HCT116 (cell line): ENCODE data around the gene BRAT1. TPM values are rescaled to one million over a fixed set of nuclear protein-coding genes. Genes with fewer than 3 reads are reported as not detected.

Experiments
- ATAC-seq: fragments of 200-7000 bp; cut with Tn5 transposase; 2 replicates; pipeline ENCODE4 v1.9.1; 2020; ENCODE audit warnings: mild to moderate bottlenecking, moderate library complexity
- BruUV-seq: library from RNA; stranded (reverse); fragments of 400-500 nt; replicated peaks from 2 replicates; lab custom pipeline; 2021; lab: Mats Ljungman, UMichigan
- CTCF ChIA-PET: fragments of 300-600 bp; sonication (Branson Sonifier 250); formaldehyde crosslinking; loops from one replicate; lab custom pipeline; 2021; ENCODE audit warnings: antibody characterized with exemption; lab: Charles Lee
- POLR2A ChIA-PET: fragments of 300-600, 350-600 bp; sonication (Branson Sonifier 250); formaldehyde crosslinking; loops from one replicate; lab custom pipeline; 2021; ENCODE audit warnings: antibody characterized with exemption; lab: Charles Lee
- RAD21 ChIA-PET, 2 experiments: fragments of 300-600 bp; sonication (Branson Sonifier 250); formaldehyde crosslinking; loops; one replicate each; lab custom pipeline; 2023; ENCODE audit warnings: low total read pairs in 2 of 2; ENCODE audit not compliant: uncharacterized antibody in 2 of 2, unreplicated experiment in 2 of 2, low non-redundant PET in 1 of 2; lab: Charles Lee
- DNase-seq: peaks from one replicate; pipeline ENCODE4 v3.0.0-alpha.2; 2010; ENCODE audit warnings: low read depth, low spot score
- H2AFZ ChIP-seq: fragments of 200-600 bp; shearing (Covaris generic), sonication (generic); 2 replicates; pipeline ENCODE4 v1.6.1; 2017; ENCODE audit warnings: low read depth, mixed run types, mixed read lengths, antibody characterized with exemption, low read length; ENCODE audit not compliant: poor library complexity, severe bottlenecking
- H3K27ac ChIP-seq: 2 replicates; pipeline ENCODE4 v1.5.1; 2012; ENCODE audit warnings: low read depth, low read length
- H3K27me3 ChIP-seq: fragments of 200-600 bp; sonication (generic); 2 replicates; pipeline ENCODE4 v1.6.1; 2016; ENCODE audit warnings: mixed run types, low read length, mixed read lengths; ENCODE audit not compliant: insufficient read depth
- H3K36me3 ChIP-seq, 2 experiments: fragments of 200-500 bp in 1 of 2; fragments of 200-600 bp in 1 of 2; sonication (Bioruptor generic) in 1 of 2; sonication (generic) in 1 of 2; 2 replicates each; pipeline versions ENCODE4 v1.5.1 to v1.6.1; 2014 to 2016; ENCODE audit warnings: low read length in 2 of 2, inconsistent platforms in 1 of 2, mixed read lengths in 1 of 2, mixed run types in 1 of 2; ENCODE audit not compliant: insufficient read depth in 2 of 2, control insufficient read depth in 1 of 2
- H3K4me1 ChIP-seq, 2 experiments: fragments of 200-600 bp in 1 of 2; sonication (generic) in 1 of 2; 2 replicates each; pipeline versions ENCODE4 v1.5.1 to v1.6.1; 2012 to 2017; ENCODE audit warnings: low read length in 2 of 2, inconsistent platforms in 1 of 2, mild to moderate bottlenecking in 1 of 2, mixed read lengths in 1 of 2, mixed run types in 1 of 2, moderate library complexity in 1 of 2; ENCODE audit not compliant: insufficient read depth in 2 of 2, control insufficient read depth in 1 of 2
- H3K4me2 ChIP-seq: fragments of 200-600 bp; sonication (generic); 2 replicates; pipeline ENCODE4 v1.6.1; 2017; ENCODE audit warnings: mixed run types, low read length, mixed read lengths
- H3K4me3 ChIP-seq, 2 experiments: fragments of 200-600 bp in 1 of 2; sonication (generic) in 1 of 2; replicated peaks in 1 of 2; 2 replicates each; pipeline ENCODE4 v1.5.1; 2011 to 2016; ENCODE audit warnings: low read length in 2 of 2, control low read depth in 1 of 2, low read depth in 1 of 2, mild to moderate bottlenecking in 1 of 2, mixed read lengths in 1 of 2, mixed run types in 1 of 2
- H3K79me2 ChIP-seq: fragments of 200-600 bp; sonication (generic); 2 replicates; pipeline ENCODE4 v1.6.1; 2017; ENCODE audit warnings: mild to moderate bottlenecking, mixed run types, low read length, moderate library complexity, mixed read lengths; ENCODE audit not compliant: insufficient read depth
- H3K9ac ChIP-seq: fragments of 200-600 bp; sonication (generic); 2 replicates; pipeline ENCODE4 v1.6.1; 2016; ENCODE audit warnings: low read length, mixed read lengths
- H3K9me2 ChIP-seq: fragments of 200-600 bp; sonication (generic), shearing (Covaris generic); 2 replicates; pipeline ENCODE4 v1.6.1; 2017; ENCODE audit warnings: mixed run types, mild to moderate bottlenecking, moderate library complexity; ENCODE audit not compliant: insufficient read depth
- H3K9me3 ChIP-seq, 2 experiments: fragments of 200-500 bp in 1 of 2; fragments of 200-600 bp in 1 of 2; sonication (Bioruptor generic) in 1 of 2; sonication (generic) in 1 of 2; 2 replicates each; pipeline ENCODE4 v1.6.1; 2014 to 2017; ENCODE audit warnings: low read length in 2 of 2, mixed read lengths in 2 of 2, inconsistent platforms in 1 of 2, low read depth in 1 of 2, mild to moderate bottlenecking in 1 of 2, mixed run types in 1 of 2, moderate library complexity in 1 of 2; ENCODE audit not compliant: control insufficient read depth in 1 of 2, insufficient read depth in 1 of 2
- H4K20me1 ChIP-seq: fragments of 200-600 bp; sonication (generic), shearing (Covaris generic); 2 replicates; pipeline ENCODE4 v1.6.1; 2017; ENCODE audit warnings: mixed run types, mild to moderate bottlenecking, moderate library complexity; ENCODE audit not compliant: insufficient read depth
- POLR2AphosphoS5 ChIP-seq: IDR thresholded peaks from 2 replicates; pipeline ENCODE4 v1.6.1; 2011; ENCODE audit warnings: mild to moderate bottlenecking, low read depth, low read length, moderate library complexity
- TCF7L2 ChIP-seq: IDR thresholded peaks from 2 replicates; pipeline ENCODE4 v1.7.0; 2011; ENCODE audit warnings: borderline replicate concordance, inconsistent platforms; ENCODE audit not compliant: insufficient read depth, insufficient read length; ENCODE audit errors: extremely low read depth
- YY1 ChIP-seq: IDR thresholded peaks from 2 replicates; pipeline ENCODE4 v1.6.1; 2011; ENCODE audit warnings: low read length, low read depth, moderate library complexity, mild to moderate bottlenecking; ENCODE audit not compliant: insufficient replicate concordance; ENCODE audit errors: extremely low read depth
- intact Hi-C: fragments of 100-400 bp; cut with micrococcal nuclease; formaldehyde crosslinking; loops from 2 replicates; pipeline ENCODE4 v1.10.0; 2022
- total RNA-seq: library from RNA; stranded (reverse); gene quantifications from one replicate; pipeline ENCODE4 v1.2.1, GENCODE V29; 2021; ENCODE audit not compliant: unreplicated experiment
- TF ChIP-seq, protein P1 (sequence below): IDR thresholded peaks from 2 replicates; pipeline ENCODE4 v1.6.1; 2011; ENCODE audit warnings: mild to moderate bottlenecking, low read length, moderate library complexity; ENCODE audit not compliant: insufficient replicate concordance; ENCODE audit errors: extremely low read depth

BRAT1 gene
- total RNA-seq, 1 experiment from 2014 or later, result 47.6 TPM

DNA sequence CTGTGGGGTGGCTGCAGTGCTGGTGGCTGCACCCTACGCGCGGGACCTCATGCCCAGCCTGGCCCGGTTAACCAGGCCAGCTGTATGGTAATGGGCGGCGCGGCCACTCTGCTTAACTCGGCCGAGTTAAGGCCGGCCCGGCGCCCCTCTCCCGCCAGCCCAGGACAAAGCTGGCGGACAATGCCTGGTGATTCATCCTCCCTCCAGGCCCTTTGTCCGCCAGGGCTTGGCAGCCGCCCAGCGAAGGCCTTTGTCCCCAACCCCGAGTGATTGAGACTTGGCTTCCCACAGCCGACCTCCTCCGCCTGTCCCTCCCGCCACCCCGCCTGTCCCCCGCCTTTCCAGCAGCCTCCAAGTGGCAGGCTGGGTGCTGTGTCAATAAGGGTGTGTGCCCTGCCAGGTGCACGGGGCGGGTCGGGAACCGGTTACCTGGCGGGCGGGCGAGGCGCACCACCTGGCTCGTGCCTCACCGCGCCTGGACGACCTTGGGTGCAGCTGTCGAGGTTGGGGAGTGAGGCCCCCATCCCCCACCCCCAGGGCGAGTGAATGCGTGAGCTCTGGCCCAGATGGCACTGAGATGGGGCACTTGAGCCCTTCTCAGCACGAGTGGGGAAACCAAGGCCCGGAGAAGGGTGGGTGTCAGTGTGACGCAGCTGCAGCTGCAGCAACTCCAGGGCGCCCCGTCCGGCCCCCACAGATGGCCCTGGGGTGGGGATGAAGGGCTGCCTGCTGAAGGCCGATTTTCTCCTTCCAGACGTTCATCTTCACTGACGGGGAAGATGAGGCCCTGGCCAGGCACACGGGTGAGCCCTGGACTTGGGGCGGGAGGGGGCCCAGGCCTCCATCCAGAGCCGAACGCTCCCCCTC lies 31.1 kb downstream of the BRAT1 start:
- RAD21 ChIA-PET, result no interaction called here
- POLR2A ChIA-PET, result no interaction called here
- Histone ChIP-seq H3K9me2 (no peaks in the 10 kb centered on the region), H3K4me1 (peaks cover 64 to 80% of the 10 kb centered on the region in 2 experiments), H3K9me3 (no peaks in the 10 kb centered on the region), H3K27ac (peak overlapping the region; percentile 98), H3K4me3 (peak overlapping the region; percentile 28 to 42), H3K79me2 (peaks cover 13% of the 10 kb centered on the region; the same call in 1 of the 2 replicates), H3K4me2 (peak overlapping the region; percentile 85), H2AFZ (no peak overlapping the region), H3K27me3 (no peaks in the 10 kb centered on the region), H3K36me3 (no peaks in the 10 kb centered on the region), H4K20me1 (no peaks in the 10 kb centered on the region), H3K9ac (peak overlapping the region; percentile 68)
- CTCF ChIA-PET, result interaction anchor here (1.3 kb wide), 1 partner anchor 55 kb away, joined by 3 read pairs; no protein-coding TSS in a partner anchor
- BruUV-seq, result no TSS peak
- intact Hi-C loops, result loop anchor here (5.0 kb wide), 1 partner anchor 33 kb away; the partner anchor contains the start of genes BRAT1 and IQCE
- TF ChIP-seq, protein P1, sequence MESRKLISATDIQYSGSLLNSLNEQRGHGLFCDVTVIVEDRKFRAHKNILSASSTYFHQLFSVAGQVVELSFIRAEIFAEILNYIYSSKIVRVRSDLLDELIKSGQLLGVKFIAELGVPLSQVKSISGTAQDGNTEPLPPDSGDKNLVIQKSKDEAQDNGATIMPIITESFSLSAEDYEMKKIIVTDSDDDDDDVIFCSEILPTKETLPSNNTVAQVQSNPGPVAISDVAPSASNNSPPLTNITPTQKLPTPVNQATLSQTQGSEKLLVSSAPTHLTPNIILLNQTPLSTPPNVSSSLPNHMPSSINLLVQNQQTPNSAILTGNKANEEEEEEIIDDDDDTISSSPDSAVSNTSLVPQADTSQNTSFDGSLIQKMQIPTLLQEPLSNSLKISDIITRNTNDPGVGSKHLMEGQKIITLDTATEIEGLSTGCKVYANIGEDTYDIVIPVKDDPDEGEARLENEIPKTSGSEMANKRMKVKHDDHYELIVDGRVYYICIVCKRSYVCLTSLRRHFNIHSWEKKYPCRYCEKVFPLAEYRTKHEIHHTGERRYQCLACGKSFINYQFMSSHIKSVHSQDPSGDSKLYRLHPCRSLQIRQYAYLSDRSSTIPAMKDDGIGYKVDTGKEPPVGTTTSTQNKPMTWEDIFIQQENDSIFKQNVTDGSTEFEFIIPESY, result peak; percentile 47
- TF ChIP-seq POLR2AphosphoS5 (peak; percentile 59; the same call in 1 of the 2 replicates), TCF7L2 (no peak), YY1 (peak; percentile 44)
- peak; percentile 84 for DNase-seq
- ATAC-seq, result peak; percentile 57
